Measurements from ENCODE around the gene S1PR4.
"Not testable (repeated sequence)": the region's sequence is repeated elsewhere in the genome, so short reads cannot be mapped to it uniquely, and the experiment has no call there.

The S1PR4 gene

GRCh38 chr19:3161453-3161852 is 17.1 kb upstream of the S1PR4 start:
- H3K4me3 ChIP-seq (replicated peaks; ENCODE audit: low read depth, low read length), result no peak overlapping the region
- peak; percentile 44 for DNase-seq (ENCODE audit: low read depth)
- TF ChIP-seq CTCF (IDR thresholded peaks at IDR 0.05; ENCODE audit: low read length, missing control alignments), result no peak

- DNase-seq (ENCODE audit: low read depth), result peak; percentile 38
- H3K4me3 ChIP-seq (replicated peaks; ENCODE audit: low read depth, low read length), result no peak overlapping the region
- TF ChIP-seq CTCF (IDR thresholded peaks at IDR 0.05; ENCODE audit: low read length, missing control alignments), result no peak
Measured at GRCh38 chr19:3162418-3163229, 15.9 kb upstream of the S1PR4 start.

DNA sequence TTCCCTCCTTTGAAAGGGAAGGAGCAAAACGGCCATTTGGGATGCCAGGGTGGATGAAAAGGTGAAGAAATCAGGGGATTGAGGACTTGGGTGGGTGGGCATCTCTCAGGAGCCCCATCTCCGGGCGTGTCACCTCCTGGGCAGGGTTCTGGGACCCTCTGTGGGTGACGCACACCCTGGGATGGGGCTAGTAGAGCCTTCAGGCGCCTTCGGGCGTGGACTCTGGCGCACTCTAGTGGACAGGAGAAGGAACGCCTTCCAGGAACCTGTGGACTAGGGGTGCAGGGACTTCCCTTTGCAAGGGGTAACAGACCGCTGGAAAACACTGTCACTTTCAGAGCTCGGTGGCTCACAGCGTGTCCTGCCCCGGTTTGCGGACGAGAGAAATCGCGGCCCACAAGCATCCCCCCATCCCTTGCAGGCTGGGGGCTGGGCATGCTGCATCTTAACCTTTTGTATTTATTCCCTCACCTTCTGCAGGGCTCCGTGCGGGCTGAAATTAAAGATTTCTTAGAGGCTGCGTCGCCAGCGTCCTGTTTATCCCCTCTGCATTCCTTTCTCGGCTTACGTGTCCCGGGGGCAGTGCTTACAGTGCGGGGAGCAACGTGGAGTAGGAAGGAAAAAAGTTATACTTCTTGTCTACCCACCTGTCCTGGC is 15.2 kb upstream of the S1PR4 start:
- H3K4me3 ChIP-seq (replicated peaks; ENCODE audit: low read depth, low read length), result no peak overlapping the region
- peak; percentile 69 for DNase-seq (ENCODE audit: low read depth)
- TF ChIP-seq CTCF (IDR thresholded peaks at IDR 0.05; ENCODE audit: low read length, missing control alignments), result peak; percentile 97

- no peak for TF ChIP-seq CTCF (IDR thresholded peaks at IDR 0.05; ENCODE audit: low read length, missing control alignments)
- no peak for DNase-seq (ENCODE audit: low read depth)
- H3K4me3 ChIP-seq (replicated peaks; ENCODE audit: low read depth, low read length), result no peak overlapping the region
Measured at GRCh38 chr19:3163943-3164342, 14.6 kb upstream of the S1PR4 start.

- no peak for DNase-seq (ENCODE audit: low read depth)
- no peak for TF ChIP-seq CTCF (IDR thresholded peaks at IDR 0.05; ENCODE audit: low read length, missing control alignments)
- H3K4me3 ChIP-seq (replicated peaks; ENCODE audit: low read depth, low read length), result no peak overlapping the region
Measured at GRCh38 chr19:3167533-3168272, 10.9 kb upstream of the S1PR4 start.

GRCh38 chr19:3171894-3172672 is 6.5 kb upstream of the S1PR4 start:
- H3K4me3 ChIP-seq (replicated peaks; ENCODE audit: low read depth, low read length), result no peak overlapping the region
- no peak for TF ChIP-seq CTCF (IDR thresholded peaks at IDR 0.05; ENCODE audit: low read length, missing control alignments)
- no peak for DNase-seq (ENCODE audit: low read depth)

DNA sequence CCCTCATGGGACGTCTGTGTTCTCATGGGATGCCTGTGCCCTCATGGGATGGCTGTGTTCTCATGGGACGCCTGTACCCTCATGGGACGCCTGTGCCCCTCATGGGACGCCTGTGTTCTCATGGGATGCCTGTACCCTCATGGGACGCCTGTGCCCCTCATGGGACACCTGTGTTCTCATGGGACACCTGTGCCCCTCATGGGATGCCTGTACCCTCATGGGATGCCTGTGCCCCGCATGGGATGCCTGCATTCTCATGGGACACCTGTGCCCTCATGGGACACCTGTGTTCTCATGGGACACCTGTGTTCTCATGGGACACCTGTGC is 5.9 kb upstream of the S1PR4 start:
- H3K4me3 ChIP-seq (replicated peaks; ENCODE audit: low read depth, low read length); DNase-seq (ENCODE audit: low read depth): not testable (repeated sequence)

All from fibroblast of pulmonary artery (primary cell).